Heart right ventricle (tissue), 16 donors: ENCODE data around the gene ELFN1. TPM values are rescaled to one million over a fixed set of nuclear protein-coding genes. Genes with fewer than 3 reads are reported as not detected.

Experiments
- ATAC-seq, 8 donors: fragments of 200-7000 bp; cut with Tn5 transposase; one replicate each; pipeline ENCODE4 v1.9.1; 2020; ENCODE audit warnings: mild to moderate bottlenecking in 8 of 8, moderate library complexity in 8 of 8, moderate number of reproducible peaks in 1 of 8
- DNase-seq, 2 donors: peaks; one replicate each; pipeline ENCODE4 v3.0.0-alpha.2; 2020
- H3K27ac ChIP-seq, 10 donors: fragments of 200-600 bp; sonication (generic) in 2 of 10; one replicate each; pipeline versions ENCODE4 v1.5.0 to v1.8.0; 2020 to 2022; ENCODE audit warnings: mild to moderate bottlenecking in 3 of 10
- H3K27me3 ChIP-seq, 7 donors: fragments of 200-600 bp; one replicate each; pipeline ENCODE4 v1.8.0; 2021 to 2022; ENCODE audit warnings: mild to moderate bottlenecking in 2 of 7
- H3K36me3 ChIP-seq, 9 donors: fragments of 200-600 bp; sonication (generic) in 1 of 9; one replicate each; pipeline versions ENCODE4 v1.5.0 to v1.8.0; 2020 to 2022; ENCODE audit warnings: mild to moderate bottlenecking in 2 of 9
- H3K4me1 ChIP-seq, 9 donors: fragments of 200-600 bp; sonication (generic) in 1 of 9; one replicate each; pipeline versions ENCODE4 v1.5.0 to v1.8.0; 2020 to 2022; ENCODE audit warnings: mild to moderate bottlenecking in 4 of 9
- H3K4me3 ChIP-seq, 10 donors: fragments of 200-600 bp; sonication (generic) in 2 of 10; one replicate each; pipeline versions ENCODE4 v1.5.0 to v1.8.0; 2020 to 2022; ENCODE audit warnings: mild to moderate bottlenecking in 7 of 10, moderate library complexity in 2 of 10
- H3K9me3 ChIP-seq, 11 donors: fragments of 200-600 bp in 10 of 11; sonication (generic) in 2 of 11; one replicate each; pipeline versions ENCODE4 v1.5.0 to v1.8.0; 2013 to 2022; ENCODE audit warnings: mild to moderate bottlenecking in 2 of 11, control low read depth in 1 of 11, moderate library complexity in 1 of 11
- WGBS, 2 donors: extraction: QIAGEN DNeasy Blood & Tissue Kit; methylation state at CpG; one replicate each; pipeline ENCODE4 v1.1.7; 2013; ENCODE audit warnings: inconsistent platforms in 1 of 2; 5-methylcytosine and 5-hydroxymethylcytosine counted together
- intact Hi-C, 10 donors: fragments of 100-400 bp; cut with DNase I; formaldehyde crosslinking; loops; one replicate each; pipeline versions ENCODE4 v1.11.1 to v1.14.2; 2022
- polyA plus RNA-seq, 2 donors: library from polyadenylated mRNA; stranded (reverse); fragments of 200-250 nt; gene quantifications; one replicate each; pipeline ENCODE4 v1.2.3, GENCODE V29; 2013
- total RNA-seq, 10 donors: library from RNA; stranded (reverse); fragmentation: NEBNext Ultra II Directional in 3 of 10; extraction: Animal tissue kit (Norgen Biotek cat#: 25700) in 3 of 10; gene quantifications; one replicate each; pipeline versions ENCODE4 v1.2.1 to v1.2.4, GENCODE V29; 2021 to 2023
- TF ChIP-seq, protein P1 (sequence below), 9 donors: fragments of 200-600 bp; sonication (generic) in 2 of 9; IDR thresholded peaks; one replicate each; pipeline versions ENCODE4 v1.5.0 to v1.8.0; 2021 to 2022; ENCODE audit warnings: antibody characterized with exemption in 9 of 9, mild to moderate bottlenecking in 5 of 9, moderate library complexity in 1 of 9
- donor health status: Arrhythmogenic right ventricular cardiomyopathy.
- donor health status: ischemic (EF 13 %, LVEDD 7.1; RV severe dilation, severe dysfunction).
- donor health status: healthy with polysubstance abuse.
- donor health status: DM: no; HTN: yes; CAD: no.
- donor health status: DM: no; HTN: no; CAD: no.
- donor health status: ischemic (EF 25% LVEDD 6.9; RV normal size, moderate dysfunction).
- donor health status: ischemic (EF 25% LVEDD 5.7; RV mildly dilated, moderate dysfunction).
- donor health status: healthy.
- donor health status: DM: yes; HTN: yes; CAD: no.
- donor health status: Ischemic cardiomyopathy.
- donor health status: ischemic (EF 35%, LVEDD 5.7; RV mildly dilated, moderate dysfunction).
- donor health status: nonischemic (EF 11% LVEDD 7.7; RV severe dilation, severe dysfunction).
- donor health status: DM: yes; HTN: yes; CAD: no.
- donor health status: PGD.
- donor health status: ischemic (EF 29% LVEDD 5.4; RV normal size, mild dysfunction).
- donor health status: nonischemic (EF 23%, LVEDD 6.1; RV moderate dilation, normal function).

ELFN1 gene
- total and polyA plus RNA-seq, 12 donors = 3.0 to 9.5 (median 6.0) TPM

DNA sequence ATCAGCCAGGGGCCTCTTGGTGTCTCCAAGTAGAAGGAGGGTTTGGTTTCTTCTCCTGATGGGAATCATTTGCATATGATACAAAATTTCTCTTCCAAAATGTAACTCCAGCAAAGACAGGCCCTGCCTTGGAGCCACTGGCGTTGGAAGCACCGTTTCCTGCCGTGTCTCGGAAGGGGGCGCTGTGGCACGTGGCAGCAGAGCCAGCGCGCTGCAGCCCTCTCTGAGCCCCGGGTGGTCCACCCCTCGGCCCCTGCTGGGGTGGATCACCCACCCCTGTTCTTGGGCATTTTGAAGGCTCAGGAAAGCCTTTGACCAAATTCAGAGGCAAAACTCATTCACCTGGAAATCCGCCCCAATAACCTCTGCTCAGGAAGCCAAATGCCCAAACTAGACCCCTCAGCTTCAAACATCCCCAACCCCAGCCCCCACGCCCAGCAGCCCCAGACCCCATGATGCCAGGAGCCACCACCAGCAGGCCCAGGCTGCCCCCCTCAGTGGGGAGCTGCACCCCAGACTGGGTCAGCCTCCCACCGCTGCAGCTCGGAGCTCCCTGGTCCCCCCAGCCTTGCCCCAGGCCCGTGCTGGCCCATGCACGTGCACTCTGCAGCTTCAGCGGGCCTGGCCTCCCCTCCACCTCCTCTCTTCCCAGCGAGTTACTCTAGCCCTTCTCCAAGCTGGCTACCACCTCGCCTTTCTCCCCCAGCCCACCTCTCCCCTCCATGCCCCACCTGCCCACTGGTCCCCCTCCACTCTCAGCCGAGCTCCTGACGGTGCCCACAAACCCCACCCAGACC lies 29.5 kb upstream of the ELFN1 start:
- no peaks in the 10 kb centered on the region for H3K36me3 ChIP-seq
- peaks cover 0 to 10% (median 0%) of the 10 kb centered on the region in 9 donors for H3K4me1 ChIP-seq
- DNase-seq (no peak), ATAC-seq (peak in 1 of 8 donors; percentile 40)
- H3K9me3 ChIP-seq = peaks cover 0 to 25% (median 14%) of the 10 kb centered on the region in 11 donors
- H3K4me3 ChIP-seq = no peak overlapping the region
- no peak overlapping the region for H3K27ac ChIP-seq
- intact Hi-C loops = loop anchor here in 1 of 10 donors (10.0 kb wide), 1 partner anchor 56 kb away; no protein-coding TSS in a partner anchor
- peaks cover 0 to 54% (median 31%) of the 10 kb centered on the region in 7 donors for H3K27me3 ChIP-seq
- 75 to 78% methylated on average over 20 to 21 of the region's 21 CpGs for WGBS, 2 donors
- TF ChIP-seq, protein P1, sequence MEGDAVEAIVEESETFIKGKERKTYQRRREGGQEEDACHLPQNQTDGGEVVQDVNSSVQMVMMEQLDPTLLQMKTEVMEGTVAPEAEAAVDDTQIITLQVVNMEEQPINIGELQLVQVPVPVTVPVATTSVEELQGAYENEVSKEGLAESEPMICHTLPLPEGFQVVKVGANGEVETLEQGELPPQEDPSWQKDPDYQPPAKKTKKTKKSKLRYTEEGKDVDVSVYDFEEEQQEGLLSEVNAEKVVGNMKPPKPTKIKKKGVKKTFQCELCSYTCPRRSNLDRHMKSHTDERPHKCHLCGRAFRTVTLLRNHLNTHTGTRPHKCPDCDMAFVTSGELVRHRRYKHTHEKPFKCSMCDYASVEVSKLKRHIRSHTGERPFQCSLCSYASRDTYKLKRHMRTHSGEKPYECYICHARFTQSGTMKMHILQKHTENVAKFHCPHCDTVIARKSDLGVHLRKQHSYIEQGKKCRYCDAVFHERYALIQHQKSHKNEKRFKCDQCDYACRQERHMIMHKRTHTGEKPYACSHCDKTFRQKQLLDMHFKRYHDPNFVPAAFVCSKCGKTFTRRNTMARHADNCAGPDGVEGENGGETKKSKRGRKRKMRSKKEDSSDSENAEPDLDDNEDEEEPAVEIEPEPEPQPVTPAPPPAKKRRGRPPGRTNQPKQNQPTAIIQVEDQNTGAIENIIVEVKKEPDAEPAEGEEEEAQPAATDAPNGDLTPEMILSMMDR (IDR thresholded peaks at IDR 0.05) = peak in 1 of 9 donors; percentile 7

DNA sequence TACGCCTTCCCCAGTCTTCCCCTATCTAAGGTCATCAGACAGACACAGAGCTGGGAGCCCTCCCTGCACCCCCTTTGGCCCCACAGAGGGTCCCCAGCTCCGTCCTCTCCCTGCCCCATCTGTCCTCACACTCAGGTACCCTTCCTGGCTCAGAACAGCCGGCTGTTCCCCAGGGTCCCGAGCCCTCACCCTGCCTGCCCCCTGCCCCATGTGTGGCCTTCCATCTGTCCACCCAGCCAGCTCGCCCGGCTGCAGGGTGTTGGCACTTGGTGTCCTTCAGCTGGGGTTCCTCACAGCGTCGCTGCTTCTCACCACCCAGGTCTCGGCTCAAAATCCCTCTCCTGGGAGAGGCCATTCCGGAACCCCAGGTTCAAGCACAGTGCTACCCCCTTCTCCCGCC lies 28.9 kb upstream of the ELFN1 start:
- no peaks in the 10 kb centered on the region for H3K36me3 ChIP-seq
- 83% methylated on average over 11 of the region's 11 CpGs for WGBS, 2 donors
- H3K27ac ChIP-seq = no peak overlapping the region
- ATAC-seq = no peak
- DNase-seq = no peak
- H3K4me3 ChIP-seq = no peak overlapping the region
- peaks cover 0 to 19% (median 8%) of the 10 kb centered on the region in 11 donors for H3K9me3 ChIP-seq
- peaks cover 0 to 12% (median 0%) of the 10 kb centered on the region in 9 donors for H3K4me1 ChIP-seq
- TF ChIP-seq, protein P1 (IDR thresholded peaks at IDR 0.05) = no peak
- H3K27me3 ChIP-seq = peaks cover 0 to 55% (median 31%) of the 10 kb centered on the region in 7 donors
- intact Hi-C loops = loop anchor here in 1 of 10 donors (10.0 kb wide), 1 partner anchor 56 kb away; no protein-coding TSS in a partner anchor

DNA sequence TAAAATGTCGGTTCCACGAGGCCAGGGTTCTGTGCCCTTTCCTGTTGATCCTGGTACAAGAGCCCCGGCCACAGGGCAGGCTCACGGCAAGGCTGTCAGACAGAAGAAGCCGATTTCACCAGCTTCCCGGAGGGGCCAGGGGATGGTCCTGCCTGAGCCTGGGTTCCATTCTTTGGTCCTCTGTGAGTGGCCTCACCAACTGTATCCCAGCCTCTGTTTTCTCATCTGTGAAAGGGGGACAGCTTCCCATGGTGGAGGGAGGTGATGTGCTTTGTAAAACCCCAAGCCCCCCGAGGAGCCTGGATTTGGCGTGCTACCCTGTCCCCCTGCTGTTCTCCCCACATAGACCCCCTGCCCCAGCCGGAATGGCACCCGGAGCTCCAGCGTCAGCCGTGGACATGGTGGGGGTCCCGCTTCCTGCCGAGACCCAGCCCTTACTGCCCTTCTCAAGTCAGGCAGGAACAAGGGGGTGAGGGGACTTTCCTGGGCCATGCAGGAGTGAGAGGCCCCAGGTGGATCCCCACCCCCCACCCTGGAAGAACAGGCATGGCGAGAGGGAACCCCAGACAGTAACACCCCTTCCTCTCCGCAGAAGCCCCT lies 28.3 kb upstream of the ELFN1 start:
- no peaks in the 10 kb centered on the region for H3K36me3 ChIP-seq
- no peak for DNase-seq
- H3K9me3 ChIP-seq = peaks cover 0 to 14% (median 8%) of the 10 kb centered on the region in 11 donors
- no peak overlapping the region for H3K27ac ChIP-seq
- H3K4me3 ChIP-seq = no peak overlapping the region
- TF ChIP-seq, protein P1 (IDR thresholded peaks at IDR 0.05) = no peak
- WGBS, 2 donors = 79 to 81% methylated on average over 16 of the region's 16 CpGs
- intact Hi-C loops = loop anchor here in 1 of 10 donors (10.0 kb wide), 1 partner anchor 57 kb away; no protein-coding TSS in a partner anchor
- H3K27me3 ChIP-seq = peaks cover 0 to 57% (median 31%) of the 10 kb centered on the region in 7 donors
- no peak for ATAC-seq
- H3K4me1 ChIP-seq = peaks cover 0 to 18% (median 4%) of the 10 kb centered on the region in 9 donors

DNA sequence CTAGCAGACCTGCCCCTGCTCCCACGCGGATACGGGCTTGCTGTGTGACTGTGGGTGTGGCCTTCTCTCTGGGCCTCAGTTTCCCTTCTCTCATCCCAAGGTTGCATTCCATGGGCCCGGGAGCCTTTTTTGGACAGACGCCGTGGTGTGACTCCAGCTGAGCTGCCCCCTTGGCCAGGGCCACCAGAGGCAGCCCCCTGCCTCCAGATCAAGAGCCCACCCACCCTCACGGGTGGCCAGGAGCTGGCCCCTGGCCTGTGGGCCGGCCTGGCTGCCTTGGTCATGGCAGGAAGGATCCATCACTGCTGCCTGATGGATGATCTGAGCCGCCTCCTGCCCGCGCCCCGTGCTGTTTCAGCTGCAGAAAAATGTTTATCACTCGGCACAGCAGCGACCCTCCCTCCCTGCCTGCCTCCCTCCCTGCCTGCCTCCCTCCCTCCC lies 27.8 kb upstream of the ELFN1 start:
- DNase-seq (no peak), ATAC-seq (no peak)
- Histone ChIP-seq H3K9me3 (peaks cover 0 to 8% (median 4%) of the 10 kb centered on the region in 11 donors), H3K36me3 (no peaks in the 10 kb centered on the region), H3K4me1 (peaks cover 5 to 23% (median 9%) of the 10 kb centered on the region in 9 donors), H3K27me3 (peaks cover 0 to 62% (median 36%) of the 10 kb centered on the region in 7 donors), H3K27ac (no peak overlapping the region), H3K4me3 (no peak overlapping the region)
- TF ChIP-seq, protein P1 (IDR thresholded peaks at IDR 0.05) = no peak
- WGBS, 2 donors = 46 to 58% methylated on average over 12 to 13 of the region's 14 CpGs
- intact Hi-C loops = loop anchor here in 1 of 10 donors (10.0 kb wide), 1 partner anchor 58 kb away; no protein-coding TSS in a partner anchor
